CD4-positive, alpha-beta T cell treated with Interleukin-4 for 4 hours (primary cell): ENCODE data around the gene LZTR1.
"Not testable (repeated sequence)": the region's sequence is repeated elsewhere in the genome, so short reads cannot be mapped to it uniquely, and the experiment has no call there.

Source experiments
- DNase-seq: peaks from one replicate; pipeline ENCODE4 v3.0.0-alpha.2; 2020

Gene LZTR1

DNA sequence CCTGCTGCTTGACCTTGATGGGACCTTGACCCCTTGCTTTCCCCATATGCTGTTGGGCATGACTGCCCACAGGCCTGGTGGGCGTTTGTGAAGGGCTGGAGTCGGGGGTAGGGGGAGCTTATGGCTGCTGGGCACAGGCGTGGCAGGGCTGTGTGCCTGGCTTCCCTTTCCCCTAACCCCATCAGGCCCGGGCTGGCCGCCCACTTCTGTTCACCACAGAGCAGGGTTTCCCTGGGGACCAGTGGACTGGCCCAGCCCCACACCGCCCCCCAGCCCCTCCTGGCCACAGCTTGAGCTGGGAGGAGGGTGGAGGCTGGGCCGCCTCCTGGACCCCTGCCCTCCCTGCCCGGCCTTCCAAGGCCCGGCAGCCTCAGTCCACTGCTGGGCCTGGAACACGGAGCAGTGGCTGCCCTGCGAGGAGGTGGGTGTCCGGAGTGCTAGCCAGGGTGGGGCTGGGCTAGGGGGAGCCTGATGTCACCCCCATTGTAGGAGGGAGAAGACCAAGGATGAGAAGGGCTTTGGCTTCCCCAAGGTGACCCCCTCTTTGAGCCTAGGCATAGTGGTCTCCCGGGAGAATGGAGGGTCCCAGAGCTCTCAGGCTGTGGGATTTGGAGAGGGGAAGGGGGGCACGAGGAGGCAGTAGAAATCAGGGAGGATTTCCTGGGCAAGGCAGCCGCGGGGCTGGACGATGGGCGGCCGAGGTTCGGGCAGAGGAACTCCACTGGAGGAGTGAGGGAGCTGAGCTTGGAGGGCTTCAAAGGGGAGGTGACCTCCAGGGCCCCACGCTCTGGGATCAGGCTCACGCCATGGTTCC is 15.0 kb upstream of the LZTR1 start, which contains the start of gene AIFM3:
Gene AIFM3 (plus strand): TSS at position 373 of the 814 bp plus-strand sequence. CDS start 690 bp downstream, outside the sequence.
- no peak for DNase-seq

DNA sequence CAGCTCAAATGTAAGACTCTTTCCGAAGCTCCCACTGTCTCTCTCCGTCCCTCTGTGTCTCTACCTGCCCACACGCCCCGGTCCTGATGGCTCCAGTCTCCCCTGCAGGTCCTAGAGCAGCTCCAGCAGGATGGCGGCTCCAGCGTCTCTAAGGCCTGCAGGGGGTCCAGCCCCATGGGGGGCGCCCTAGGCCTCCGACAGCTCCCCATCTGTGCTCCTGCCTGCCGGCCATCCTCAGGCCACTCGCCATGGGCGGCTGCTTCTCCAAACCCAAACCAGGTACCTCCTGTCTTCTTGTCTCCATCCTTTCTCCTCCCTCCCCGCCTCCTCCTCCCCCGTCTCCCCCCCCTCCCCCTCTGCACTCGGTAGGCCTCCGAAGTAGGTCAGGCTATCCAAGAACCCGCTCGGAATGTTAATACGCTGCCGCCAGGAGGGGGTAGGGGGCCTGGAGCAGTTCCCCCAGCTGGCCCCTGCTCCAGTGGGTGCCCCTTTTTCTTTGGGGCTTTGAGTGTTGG is 14.3 kb upstream of the LZTR1 start:
- DNase-seq = no peak

DNA sequence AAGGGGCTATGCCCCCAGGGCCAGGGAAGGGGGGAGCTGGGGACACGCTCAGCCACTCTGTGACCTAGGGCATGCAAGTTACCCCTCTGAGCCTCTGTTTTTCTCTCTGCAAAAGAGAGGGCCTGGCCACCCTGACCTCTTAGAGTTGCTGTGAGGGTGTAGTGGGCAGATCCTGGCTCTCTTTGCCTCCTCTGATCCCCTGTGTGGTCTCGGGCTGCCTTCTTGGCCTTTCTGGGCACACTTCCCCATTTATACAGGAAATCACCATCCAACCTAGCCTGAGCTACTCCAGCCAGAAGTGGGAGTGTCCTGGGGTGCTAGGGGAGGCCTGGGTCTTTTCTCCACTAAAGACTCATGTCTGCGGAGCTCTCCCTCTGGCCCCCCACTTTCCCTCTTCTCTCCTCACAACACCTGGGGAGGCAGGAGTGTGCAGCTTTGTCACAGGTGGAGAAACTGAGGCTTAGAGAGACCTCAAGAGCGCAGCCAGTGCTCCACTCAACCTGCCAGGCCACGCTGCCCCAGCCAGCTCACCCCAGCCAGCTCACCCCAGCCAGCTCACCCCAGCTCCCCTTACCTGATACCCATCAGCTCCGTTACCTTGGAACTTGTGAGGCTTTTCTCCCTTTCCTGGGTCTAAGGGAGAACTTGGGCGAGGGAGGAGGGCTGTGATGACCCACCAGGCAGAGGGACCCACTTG is 13.7 kb upstream of the LZTR1 start:
- no peak for DNase-seq

DNA sequence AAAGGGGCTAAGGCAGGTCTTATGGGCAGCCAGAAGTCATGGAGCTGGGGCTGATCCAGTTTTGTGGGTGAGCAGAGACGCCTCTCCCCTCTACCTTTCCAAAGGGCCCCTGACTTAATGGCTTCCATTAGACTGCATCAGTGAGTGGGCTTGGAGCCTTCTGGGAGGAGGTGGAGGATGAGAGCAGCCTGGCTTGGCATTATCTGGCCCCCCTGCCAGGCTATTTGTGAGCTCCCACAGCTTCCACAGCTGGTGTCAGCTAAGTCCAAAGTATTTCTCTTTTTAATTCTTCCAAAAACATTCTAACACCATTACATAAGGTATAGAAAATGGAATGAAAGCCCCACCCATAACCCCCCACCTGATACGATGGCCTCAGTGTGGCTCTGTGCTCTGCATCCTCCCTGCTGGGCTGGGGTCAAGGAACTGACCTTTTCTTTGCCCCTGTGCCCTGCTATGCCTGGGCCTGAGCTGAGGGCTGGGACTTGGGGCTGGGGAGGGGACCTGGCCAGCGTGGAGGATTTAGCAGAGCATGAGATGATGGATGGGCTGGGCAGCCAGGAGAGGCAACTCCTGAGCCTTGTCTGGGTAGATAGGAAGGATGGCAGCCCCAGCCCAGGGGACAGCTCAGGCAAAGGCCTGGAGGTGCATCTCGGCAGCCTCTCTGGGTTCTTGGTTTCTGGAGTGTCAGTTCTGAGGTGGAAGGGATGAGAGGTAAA is 11.0 kb upstream of the LZTR1 start:
- no peak for DNase-seq

DNA sequence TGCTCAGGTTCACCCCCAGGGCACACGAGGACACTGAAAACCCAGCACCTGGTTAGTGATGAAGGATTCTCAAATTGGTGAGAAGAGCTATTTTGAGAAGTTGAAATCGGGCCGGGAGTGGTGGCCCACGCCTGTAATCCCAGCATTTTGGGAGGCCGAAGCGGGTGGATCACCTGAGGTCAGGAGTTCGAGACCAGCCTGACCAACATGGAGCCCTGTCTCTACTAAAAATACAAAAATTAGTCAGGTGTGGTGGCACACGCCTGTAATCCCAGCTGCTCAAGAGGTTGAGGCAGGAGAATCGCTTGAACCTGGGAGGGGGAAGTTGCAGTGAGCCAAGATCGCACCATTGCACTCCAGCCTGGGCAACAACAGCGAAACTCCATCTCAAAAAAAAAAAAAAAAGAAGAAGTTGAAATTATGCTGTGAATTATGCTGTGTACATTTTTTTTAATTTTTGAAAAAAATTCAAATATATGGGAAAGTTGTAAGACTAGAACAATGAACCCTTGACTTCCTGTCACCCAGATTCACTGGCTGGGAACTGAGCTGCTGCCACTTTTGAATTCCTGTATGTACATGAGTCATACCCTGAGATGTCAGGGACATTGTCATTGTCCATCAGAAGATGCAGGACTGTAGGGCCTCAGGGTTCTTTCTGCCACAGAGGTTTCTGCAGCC is 9.9 kb upstream of the LZTR1 start:
- DNase-seq = not testable (repeated sequence)

DNA sequence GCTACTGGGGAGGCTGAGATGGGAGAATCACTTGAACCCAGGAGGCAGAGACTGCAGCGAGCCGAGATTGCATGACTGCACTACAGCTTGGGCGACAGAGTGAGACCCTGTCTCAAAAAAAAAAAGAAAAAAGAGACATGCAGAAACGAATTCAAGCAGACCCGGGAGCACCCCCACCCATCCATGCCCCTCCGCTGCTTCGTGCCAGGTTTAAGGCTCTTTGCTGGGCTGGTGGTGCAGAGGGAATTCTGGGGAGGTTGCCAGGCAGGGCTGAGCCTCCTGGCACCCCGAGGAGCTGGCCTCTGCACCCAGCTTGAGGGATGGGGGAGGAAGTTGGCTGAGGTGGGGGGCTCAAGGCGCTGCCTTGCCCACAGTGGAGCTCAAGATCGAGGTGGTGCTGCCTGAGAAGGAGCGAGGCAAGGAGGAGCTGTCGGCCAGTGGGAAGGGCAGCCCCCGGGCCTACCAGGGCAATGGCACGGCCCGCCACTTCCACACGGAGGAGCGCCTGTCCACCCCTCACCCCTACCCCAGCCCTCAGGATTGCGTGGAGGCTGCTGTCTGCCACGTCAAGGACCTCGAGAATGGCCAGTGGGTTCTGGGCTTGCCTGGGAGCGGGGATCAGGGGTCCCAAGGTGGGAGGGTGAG is 9.0 kb upstream of the LZTR1 start:
- no peak for DNase-seq

DNA sequence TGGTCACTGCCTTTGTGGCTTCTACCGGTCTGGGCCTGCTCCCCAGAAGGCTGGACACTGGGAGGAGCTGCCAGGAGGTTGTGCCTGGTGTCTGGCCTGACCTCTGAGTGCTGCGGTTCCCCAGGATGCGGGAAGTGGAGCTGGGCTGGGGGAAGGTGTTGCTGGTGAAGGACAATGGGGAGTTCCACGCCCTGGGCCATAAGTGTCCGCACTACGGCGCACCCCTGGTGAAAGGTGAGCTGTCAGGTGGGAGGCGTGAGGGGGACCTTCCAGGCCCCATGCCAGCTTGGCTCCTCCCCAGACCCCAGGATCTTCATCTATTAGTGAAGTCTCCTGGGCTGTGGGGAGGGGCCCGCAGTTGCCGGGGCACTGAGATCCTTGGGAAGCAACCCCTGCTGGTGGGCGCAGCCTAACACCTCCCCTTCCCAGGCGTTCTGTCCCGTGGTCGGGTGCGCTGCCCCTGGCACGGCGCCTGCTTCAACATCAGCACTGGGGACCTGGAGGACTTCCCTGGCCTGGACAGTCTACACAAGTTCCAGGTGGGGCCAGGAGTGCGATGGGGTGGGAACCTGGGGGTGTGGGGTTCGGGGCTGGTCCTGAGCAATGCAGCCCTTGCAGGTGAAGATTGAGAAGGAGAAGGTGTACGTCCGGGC is 8.3 kb upstream of the LZTR1 start:
- no peak for DNase-seq

DNA sequence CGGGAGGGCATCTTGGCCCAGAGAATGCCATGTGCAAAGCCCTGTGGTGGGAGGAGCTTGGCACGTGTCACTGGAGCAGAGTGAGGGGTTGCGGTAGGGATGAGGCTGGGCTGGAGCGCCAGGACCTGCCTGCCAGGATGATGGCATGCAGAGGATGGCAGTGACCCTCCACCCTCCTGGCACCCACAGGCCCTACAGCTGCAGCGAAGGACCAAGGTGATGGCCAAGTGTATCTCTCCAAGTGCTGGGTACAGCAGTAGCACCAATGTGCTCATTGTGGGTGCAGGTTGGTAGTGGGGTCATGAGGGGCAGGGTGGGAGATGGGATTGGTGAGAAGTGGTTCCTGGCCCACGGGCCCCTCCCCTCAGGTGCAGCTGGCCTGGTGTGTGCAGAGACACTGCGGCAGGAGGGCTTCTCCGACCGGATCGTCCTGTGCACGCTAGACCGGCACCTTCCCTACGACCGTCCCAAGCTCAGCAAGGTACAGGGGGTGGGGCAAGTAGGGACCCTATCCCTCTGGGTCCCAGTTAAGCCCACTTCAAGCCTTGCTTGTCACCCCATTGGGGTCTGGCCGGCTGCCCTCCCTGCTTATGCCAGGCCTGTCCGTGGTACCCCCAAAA is 7.7 kb upstream of the LZTR1 start:
- no peak for DNase-seq

DNA sequence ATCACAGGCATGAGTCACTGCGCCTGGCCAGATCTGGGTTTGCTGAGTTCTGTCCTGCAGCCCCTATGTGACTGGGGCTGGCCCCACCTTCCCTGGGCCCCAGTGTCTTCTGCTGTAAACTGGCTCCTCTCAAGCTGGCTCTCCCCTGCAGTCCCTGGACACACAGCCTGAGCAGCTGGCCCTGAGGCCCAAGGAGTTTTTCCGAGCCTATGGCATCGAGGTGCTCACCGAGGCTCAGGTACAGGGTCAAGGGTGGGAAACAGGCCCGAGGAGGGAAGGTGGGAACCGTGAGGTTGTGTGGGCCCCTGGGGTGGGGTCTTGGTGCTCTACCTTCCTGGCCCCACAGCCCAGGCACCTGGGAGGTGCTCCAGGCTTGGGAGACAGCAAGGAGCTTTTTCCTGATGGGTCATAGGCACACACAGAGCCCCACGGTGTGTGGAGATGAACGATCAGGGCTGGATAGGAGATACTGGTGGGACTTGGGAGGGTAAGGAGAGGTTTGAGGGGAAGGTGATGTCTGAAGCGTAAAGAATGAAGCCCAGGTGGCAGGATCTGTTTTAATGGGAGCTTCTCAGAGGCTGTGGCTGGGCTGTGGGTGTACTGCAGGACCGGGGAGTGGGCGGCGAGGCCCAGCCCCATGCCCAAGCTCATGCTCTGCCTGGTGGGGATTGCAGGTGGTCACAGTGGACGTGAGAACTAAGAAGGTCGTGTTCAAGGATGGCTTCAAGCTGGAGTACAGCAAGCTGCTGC is 6.4 kb upstream of the LZTR1 start:
- DNase-seq = no peak

DNA sequence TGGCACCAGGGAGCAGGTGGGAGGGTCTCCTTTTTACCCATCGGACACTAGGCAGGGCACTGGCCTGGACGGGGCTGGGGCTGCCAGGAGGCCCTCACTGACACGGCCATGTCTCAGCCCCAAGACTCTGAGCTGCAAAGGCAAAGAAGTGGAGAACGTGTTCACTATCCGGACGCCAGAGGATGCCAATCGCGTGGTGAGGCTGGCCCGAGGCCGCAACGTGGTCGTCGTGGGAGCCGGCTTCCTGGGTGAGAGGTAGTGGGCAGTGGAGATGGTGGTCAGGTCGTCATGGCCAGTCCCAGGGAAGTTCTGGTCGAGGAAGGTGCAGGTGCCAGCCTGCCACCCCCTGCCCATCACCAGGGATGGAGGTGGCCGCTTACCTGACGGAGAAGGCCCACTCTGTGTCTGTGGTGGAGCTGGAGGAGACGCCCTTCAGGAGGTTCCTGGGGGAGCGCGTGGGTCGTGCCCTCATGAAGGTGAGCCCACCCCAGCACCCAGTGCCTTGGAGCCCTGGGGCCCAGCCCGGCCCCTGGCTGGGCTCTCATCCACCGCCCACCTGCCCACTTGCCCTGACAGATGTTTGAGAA is 5.7 kb upstream of the LZTR1 start:
- DNase-seq = no peak

DNA sequence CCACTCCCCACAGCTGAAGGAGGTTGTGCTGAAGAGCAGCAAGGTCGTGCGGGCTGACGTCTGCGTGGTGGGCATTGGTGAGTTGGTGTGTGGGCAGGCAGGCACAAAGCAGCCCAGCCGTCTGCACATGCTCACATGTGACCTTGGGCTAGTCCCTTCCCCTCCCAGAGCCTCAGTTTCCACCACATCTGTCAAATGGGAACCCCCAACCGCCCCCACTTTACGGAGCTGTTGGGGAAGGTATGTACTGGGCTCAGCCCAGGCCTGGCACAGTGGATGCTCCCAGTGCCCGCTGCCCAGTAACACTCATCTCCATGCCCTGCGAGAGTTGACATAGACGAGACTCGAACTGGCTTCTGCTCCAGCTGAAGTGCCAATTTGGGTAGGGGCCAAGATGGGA is 5.1 kb upstream of the LZTR1 start:
- DNase-seq = no peak

DNA sequence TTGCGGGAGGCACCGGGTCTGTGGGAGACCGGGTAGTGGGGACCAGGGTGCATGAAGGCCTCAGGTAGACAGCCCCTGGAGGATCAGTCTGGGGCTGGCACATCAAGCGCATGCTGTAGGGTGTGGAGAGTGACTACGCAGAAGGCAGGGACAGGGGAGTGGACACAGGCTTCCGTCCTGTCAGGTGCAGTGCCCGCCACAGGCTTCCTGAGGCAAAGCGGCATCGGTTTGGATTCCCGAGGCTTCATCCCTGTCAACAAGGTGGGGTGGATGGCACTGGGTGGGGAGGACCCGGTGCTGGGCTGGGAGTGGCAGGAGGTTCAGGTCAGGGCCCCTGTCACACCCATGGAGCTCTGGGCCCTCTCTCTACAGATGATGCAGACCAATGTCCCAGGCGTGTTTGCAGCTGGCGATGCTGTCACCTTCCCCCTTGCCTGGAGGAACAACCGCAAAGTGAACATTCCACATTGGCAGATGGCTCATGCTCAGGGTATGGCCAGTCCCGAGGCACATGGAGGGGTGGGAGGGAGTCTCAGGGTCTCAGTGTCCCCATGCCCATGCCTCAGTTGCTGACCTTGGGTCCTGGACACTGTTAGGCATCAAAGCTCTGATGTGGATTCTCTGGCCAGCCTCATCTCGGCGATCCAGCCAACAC is 4.5 kb upstream of the LZTR1 start:
- DNase-seq = no peak

DNA sequence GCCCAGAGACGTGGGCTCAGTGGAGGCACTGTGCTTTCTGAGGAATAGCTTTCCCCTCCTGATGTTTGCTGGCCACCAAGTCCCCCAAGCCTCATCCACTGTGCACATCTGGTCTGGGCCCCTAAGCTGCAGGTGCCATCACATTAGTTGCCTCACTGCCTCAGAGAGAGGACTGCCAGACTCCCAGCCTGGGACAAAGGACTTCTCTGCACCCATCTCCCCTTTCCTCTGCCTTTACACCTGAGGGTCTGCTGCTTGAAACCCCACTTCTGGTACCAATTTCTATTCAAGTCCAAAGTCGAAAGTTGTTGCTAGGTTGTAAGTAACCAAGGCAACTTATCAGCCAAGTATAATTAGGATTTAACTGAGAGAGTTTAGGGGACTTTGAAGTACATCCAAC is 3.7 kb upstream of the LZTR1 start:
- no peak for DNase-seq

DNA sequence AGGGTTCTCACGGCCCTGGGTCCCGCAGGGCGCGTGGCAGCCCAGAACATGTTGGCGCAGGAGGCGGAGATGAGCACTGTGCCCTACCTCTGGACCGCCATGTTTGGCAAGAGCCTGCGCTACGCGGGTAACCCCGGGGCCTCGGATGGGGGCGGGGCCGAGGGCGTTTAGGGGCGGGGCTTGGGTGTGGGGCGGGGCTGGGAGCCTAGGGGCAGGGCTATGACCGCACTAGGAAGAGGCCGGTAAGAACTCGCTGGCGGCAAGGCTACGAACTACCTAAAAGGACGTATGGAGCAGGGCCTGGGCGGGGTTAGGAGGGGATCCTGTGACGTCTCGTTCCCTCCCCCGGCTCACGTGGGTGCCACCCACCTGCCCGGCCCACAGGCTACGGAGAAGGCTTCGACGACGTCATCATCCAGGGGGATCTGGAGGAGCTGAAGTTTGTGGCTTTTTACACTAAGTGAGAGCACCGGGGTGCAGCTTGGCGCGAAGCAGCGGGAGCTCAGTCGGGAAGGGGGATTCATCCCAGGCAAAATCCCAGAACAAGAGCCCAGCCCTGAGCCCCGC is 2.8 kb upstream of the LZTR1 start:
- peak; percentile 48 for DNase-seq

DNA sequence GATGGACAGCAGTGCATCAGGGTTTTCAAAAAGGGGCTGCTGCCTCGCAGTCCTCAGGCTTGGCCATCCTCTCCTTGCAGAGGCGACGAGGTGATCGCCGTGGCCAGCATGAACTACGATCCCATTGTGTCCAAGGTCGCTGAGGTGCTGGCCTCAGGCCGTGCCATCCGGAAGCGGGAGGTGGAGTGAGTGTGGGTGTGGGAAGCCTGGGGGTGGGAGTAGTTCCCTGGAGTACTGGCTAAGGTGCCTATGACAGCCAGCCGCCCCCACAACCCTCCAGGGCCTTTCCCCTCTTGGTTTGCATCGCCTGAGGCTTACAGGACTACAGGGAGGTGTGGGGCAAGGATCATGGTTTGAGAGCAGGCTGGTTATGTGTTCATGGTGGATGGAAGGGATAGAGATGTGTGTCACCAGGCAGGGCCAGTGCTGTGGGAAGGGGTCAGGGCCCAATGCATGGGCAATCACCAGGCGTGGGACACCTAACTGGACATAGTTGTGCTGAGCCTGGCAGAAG is 2.1 kb upstream of the LZTR1 start:
- DNase-seq = no peak

DNA sequence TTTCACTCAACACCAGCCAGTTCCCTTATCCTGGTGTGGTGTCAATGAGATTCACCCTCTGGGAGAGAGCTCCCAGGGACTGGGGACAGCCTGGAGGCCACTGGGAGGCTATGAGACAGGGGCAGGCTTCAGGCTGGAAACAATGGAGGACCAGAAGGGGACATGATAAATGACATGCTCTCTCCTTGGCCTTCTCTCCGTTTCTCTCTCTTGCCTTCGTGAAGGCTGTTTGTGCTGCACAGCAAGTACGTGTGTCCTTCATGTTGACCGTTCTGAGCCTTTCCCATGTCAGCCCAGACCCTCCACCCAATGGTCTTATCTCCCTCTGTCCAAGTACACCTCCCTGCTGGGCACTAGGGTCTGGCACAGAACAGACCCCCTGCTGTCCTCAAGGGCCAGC is 1.6 kb upstream of the LZTR1 start:
- no peak for DNase-seq

DNA sequence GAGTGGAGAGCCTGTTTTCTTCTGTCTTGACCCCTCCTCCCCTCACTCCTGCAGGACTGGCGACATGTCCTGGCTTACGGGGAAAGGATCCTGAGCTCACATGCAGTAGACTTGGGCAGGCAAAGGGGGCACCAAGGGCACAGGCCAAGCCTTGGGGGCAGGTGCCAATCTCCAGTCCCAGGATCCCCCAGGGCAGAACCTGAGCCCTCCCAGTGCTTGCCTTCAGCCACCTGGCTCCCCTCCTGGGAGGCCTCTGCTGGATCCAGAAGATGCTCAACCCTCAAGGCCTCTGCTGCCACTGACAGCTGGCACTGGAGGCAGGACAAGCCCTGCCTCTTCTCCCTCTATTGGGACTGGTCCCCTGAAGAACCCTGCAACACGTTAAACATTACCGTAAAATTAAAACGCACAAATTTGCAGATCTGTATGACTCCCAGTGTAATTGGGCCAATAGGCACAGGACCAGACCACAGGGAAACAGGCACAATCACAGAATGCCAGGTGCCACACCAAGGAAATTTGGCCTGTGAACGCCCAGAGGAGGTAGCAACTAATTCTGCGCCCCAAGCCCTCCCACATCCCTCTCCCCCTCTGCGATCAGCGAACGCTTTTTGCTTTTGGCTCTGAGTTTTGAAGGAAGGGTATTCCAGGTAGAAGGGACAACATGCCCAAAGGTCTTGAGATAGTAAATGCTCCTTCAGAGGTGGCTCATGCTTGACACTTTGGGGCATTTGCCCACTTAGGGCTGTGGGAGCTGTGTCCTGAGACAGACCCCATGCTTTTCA is 967 bp upstream of the LZTR1 start:
- DNase-seq = no peak

DNA sequence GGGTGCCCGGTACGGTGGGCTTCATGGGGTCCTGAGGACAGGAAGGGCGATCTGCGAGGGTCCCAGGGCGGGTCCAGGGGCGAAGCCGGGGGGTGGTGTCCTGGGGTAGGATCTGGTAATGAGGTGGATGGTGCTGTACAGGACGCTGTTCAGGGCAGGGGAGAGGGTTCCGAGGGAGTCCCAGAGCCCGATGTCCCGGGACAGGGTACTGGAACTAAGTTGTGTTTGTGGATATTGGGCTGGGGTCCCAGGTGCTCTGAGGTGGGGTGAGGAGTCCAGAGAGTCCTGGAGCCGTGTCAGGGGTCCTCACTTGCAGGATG is 426 bp downstream of the LZTR1 start:
- no peak for DNase-seq
